OCI-LY1 (cell line): ENCODE measurements around the gene EN2.

ENCODE experiments used
- H2AFZ ChIP-seq: fragments of 200-600 bp; sonication (generic), shearing (Covaris generic); 2 replicates; pipeline ENCODE4 v1.6.0; 2014; ENCODE audit warnings: antibody characterized with exemption, mild to moderate bottlenecking, low read length
- H3F3A ChIP-seq: fragments of 200-600 bp; sonication (generic), shearing (Covaris generic); 2 replicates; pipeline ENCODE4 v1.6.0; 2014; ENCODE audit warnings: mild to moderate bottlenecking, antibody characterized with exemption, low read length, moderate library complexity; ENCODE audit not compliant: insufficient read depth
- H3K27ac ChIP-seq: fragments of 200-600 bp; sonication (generic); 2 replicates; pipeline ENCODE4 v1.5.1; 2014; ENCODE audit warnings: low read length, mixed run types, mild to moderate bottlenecking, low read depth; ENCODE audit not compliant: poor library complexity, severe bottlenecking
- H3K27me3 ChIP-seq: fragments of 200-600 bp; sonication (generic); 2 replicates; pipeline ENCODE4 v1.6.0; 2014; ENCODE audit warnings: antibody characterized with exemption, mild to moderate bottlenecking, low read length, moderate library complexity; ENCODE audit not compliant: insufficient read depth
- H3K36me3 ChIP-seq: fragments of 200-600 bp; sonication (generic); 2 replicates; pipeline ENCODE4 v1.6.1; 2014; ENCODE audit warnings: mild to moderate bottlenecking, antibody characterized with exemption, low read length, moderate library complexity, mixed read lengths; ENCODE audit not compliant: insufficient read depth
- H3K4me1 ChIP-seq: fragments of 200-600 bp; sonication (generic); 2 replicates; pipeline ENCODE4 v1.5.1; 2014; ENCODE audit warnings: mild to moderate bottlenecking, low read length, moderate library complexity; ENCODE audit not compliant: insufficient read depth, severe bottlenecking
- H3K4me2 ChIP-seq: fragments of 200-600 bp; sonication (generic), shearing (Covaris generic); 2 replicates; pipeline ENCODE4 v1.6.1; 2014; ENCODE audit warnings: low read length
- H3K4me3 ChIP-seq: fragments of 200-600 bp; sonication (generic); 2 replicates; pipeline ENCODE4 v1.5.1; 2014; ENCODE audit warnings: low read length, low read depth, mild to moderate bottlenecking, mixed read lengths; ENCODE audit not compliant: poor library complexity, severe bottlenecking
- H3K79me2 ChIP-seq: fragments of 200-600 bp; shearing (Covaris generic); 2 replicates; pipeline ENCODE4 v1.6.1; 2016; ENCODE audit warnings: mixed run types, low read length, mixed read lengths; ENCODE audit not compliant: insufficient read depth
- H3K9ac ChIP-seq: fragments of 200-600 bp; sonication (generic), shearing (Covaris generic); 2 replicates; pipeline ENCODE4 v1.6.1; 2014; ENCODE audit warnings: mild to moderate bottlenecking, low read length, mixed read lengths
- H3K9me2 ChIP-seq: fragments of 200-600 bp; sonication (generic), shearing (Covaris generic); 2 replicates; pipeline ENCODE4 v1.6.1; 2014; ENCODE audit warnings: low read depth, mild to moderate bottlenecking, low read length, mixed read lengths
- H3K9me3 ChIP-seq: fragments of 200-600 bp; shearing (Covaris generic); 2 replicates; pipeline ENCODE4 v1.6.1; 2014; ENCODE audit warnings: low read length, mixed read lengths
- H4K20me1 ChIP-seq: fragments of 200-600 bp; sonication (generic), shearing (Covaris generic); 2 replicates; pipeline ENCODE4 v1.6.0; 2016; ENCODE audit warnings: mild to moderate bottlenecking, low read length; ENCODE audit not compliant: insufficient read depth
- EZH2 ChIP-seq: fragments of 200-600 bp; sonication (generic), shearing (Covaris generic); IDR thresholded peaks from 2 replicates; pipeline ENCODE4 v1.8.0; 2017; ENCODE audit warnings: borderline replicate concordance, mixed run types, mild to moderate bottlenecking, antibody characterized with exemption, low read length, moderate library complexity, mixed read lengths
- TF ChIP-seq, protein P1 (sequence below): fragments of 200-600 bp; sonication (generic), shearing (Covaris generic); IDR thresholded peaks from 2 replicates; pipeline ENCODE4 v1.5.1; 2017; ENCODE audit warnings: mild to moderate bottlenecking, antibody characterized with exemption, low read length, moderate library complexity, mixed read lengths

EN2 gene

DNA sequence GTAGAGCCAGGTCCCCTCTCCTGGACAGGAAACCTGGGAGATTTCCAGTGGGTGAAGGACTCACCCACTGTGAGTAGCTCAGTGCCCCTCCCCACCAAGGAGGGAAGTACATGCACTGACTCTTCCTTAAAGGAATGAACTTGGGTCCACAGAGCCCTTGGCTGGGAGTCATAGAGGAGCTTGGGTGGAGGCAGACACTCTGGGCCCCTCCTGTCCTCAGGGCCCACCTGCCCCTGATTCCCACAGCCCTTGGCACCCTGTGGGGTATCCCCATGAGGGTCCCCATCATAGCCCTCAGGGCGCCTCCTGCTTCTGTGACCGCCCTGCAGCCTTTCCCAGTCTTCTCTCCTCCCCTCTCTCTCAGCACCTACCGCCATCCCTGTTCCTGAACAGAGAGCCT is 3.7 kb downstream of the EN2 start:
- Histone ChIP-seq H3K4me1 (no peaks in the 10 kb centered on the region), H3K27me3 (no peaks in the 10 kb centered on the region; the same call in 1 of the 2 replicates), H3K4me2 (no peak overlapping the region), H3K9ac (no peak overlapping the region), H2AFZ (no peak overlapping the region), H3F3A (no peaks in the 10 kb centered on the region), H3K4me3 (no peak overlapping the region), H3K9me2 (no peaks in the 10 kb centered on the region), H3K27ac (no peak overlapping the region), H3K79me2 (no peaks in the 10 kb centered on the region), H4K20me1 (no peaks in the 10 kb centered on the region), H3K36me3 (no peaks in the 10 kb centered on the region), H3K9me3 (no peaks in the 10 kb centered on the region)
- no peak for TF ChIP-seq EZH2
- TF ChIP-seq, protein P1, sequence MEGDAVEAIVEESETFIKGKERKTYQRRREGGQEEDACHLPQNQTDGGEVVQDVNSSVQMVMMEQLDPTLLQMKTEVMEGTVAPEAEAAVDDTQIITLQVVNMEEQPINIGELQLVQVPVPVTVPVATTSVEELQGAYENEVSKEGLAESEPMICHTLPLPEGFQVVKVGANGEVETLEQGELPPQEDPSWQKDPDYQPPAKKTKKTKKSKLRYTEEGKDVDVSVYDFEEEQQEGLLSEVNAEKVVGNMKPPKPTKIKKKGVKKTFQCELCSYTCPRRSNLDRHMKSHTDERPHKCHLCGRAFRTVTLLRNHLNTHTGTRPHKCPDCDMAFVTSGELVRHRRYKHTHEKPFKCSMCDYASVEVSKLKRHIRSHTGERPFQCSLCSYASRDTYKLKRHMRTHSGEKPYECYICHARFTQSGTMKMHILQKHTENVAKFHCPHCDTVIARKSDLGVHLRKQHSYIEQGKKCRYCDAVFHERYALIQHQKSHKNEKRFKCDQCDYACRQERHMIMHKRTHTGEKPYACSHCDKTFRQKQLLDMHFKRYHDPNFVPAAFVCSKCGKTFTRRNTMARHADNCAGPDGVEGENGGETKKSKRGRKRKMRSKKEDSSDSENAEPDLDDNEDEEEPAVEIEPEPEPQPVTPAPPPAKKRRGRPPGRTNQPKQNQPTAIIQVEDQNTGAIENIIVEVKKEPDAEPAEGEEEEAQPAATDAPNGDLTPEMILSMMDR, result no peak

DNA sequence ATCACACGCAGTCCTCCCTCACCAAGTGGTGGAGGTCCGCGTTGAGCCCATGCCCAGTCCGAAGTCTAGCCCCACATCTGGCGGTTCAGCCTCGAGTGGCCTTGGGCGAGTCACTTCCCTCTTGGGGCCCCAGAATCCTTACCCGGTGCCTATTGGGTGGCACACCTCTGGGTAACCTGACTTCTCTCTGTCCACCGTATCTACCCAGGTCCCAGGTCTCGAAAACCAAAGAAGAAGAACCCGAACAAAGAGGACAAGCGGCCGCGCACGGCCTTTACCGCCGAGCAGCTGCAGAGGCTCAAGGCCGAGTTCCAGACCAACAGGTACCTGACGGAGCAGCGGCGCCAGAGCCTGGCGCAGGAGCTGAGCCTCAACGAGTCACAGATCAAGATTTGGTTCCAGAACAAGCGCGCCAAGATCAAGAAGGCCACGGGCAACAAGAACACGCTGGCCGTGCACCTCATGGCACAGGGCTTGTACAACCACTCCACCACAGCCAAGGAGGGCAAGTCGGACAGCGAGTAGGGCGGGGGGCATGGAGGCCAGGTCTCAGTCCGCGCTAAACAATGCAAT is 4.3 kb downstream of the EN2 start:
- no peak overlapping the region for H3K4me2 ChIP-seq
- H3K4me3 ChIP-seq, result no peak overlapping the region
- no peak for TF ChIP-seq EZH2
- TF ChIP-seq, protein P1, result no peak
- H3K9ac ChIP-seq, result no peak overlapping the region
- no peak overlapping the region for H3K27ac ChIP-seq
- no peaks in the 10 kb centered on the region for H3K4me1 ChIP-seq
- no peaks in the 10 kb centered on the region for H3F3A ChIP-seq
- H3K9me3 ChIP-seq, result no peaks in the 10 kb centered on the region
- no peaks in the 10 kb centered on the region for H4K20me1 ChIP-seq
- no peaks in the 10 kb centered on the region for H3K79me2 ChIP-seq
- H3K27me3 ChIP-seq, result no peaks in the 10 kb centered on the region; the same call in 1 of the 2 replicates
- no peaks in the 10 kb centered on the region for H3K9me2 ChIP-seq
- no peak overlapping the region for H2AFZ ChIP-seq
- H3K36me3 ChIP-seq, result no peaks in the 10 kb centered on the region

DNA sequence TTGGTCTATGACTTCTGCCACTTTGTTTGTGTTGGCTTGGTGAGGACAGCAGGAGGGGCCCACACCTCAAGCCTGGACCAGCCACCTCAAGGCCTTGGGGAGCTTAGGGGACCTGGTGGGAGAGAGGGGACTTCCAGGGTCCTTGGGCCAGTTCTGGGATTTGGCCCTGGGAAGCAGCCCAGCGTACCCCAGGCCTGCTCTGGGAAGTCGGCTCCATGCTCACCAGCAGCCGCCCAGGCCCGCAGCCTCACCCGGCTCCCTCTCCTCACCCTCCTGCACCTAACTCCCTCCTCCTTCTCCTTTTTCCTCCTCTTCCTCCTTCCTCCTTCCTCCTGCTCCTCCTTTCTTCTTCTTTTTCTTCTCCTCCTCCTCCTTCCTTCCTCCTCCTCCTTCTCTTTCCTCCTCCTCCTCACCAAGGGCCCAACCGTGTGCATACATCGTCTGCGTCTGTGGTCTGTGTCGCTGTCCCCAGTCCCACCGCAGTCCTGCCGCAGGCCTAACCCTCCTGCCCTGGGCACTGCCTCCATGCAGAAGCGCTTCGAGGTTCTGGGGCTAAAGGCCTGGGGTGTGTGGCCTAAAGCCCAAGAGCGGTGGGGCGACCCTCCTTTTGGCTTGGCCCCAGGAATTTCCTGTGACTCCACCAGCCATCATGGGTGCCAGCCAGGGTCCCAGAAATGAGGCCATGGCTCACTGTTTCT is 5.3 kb downstream of the EN2 start:
- H3K9ac ChIP-seq, result no peak overlapping the region
- H3K4me3 ChIP-seq, result no peak overlapping the region
- TF ChIP-seq, protein P1, result no peak
- no peak for TF ChIP-seq EZH2
- H3K79me2 ChIP-seq, result no peaks in the 10 kb centered on the region
- no peak overlapping the region for H3K27ac ChIP-seq
- no peaks in the 10 kb centered on the region for H3K9me2 ChIP-seq
- no peaks in the 10 kb centered on the region for H3F3A ChIP-seq
- H3K36me3 ChIP-seq, result no peaks in the 10 kb centered on the region
- H4K20me1 ChIP-seq, result no peaks in the 10 kb centered on the region
- H3K9me3 ChIP-seq, result no peaks in the 10 kb centered on the region
- H2AFZ ChIP-seq, result no peak overlapping the region
- H3K4me1 ChIP-seq, result no peaks in the 10 kb centered on the region
- no peaks in the 10 kb centered on the region; the same call in 1 of the 2 replicates for H3K27me3 ChIP-seq
- H3K4me2 ChIP-seq, result no peak overlapping the region
